ENCODE data around the gene PRKCH. TPM values are rescaled to one million over a fixed set of nuclear protein-coding genes. Genes with fewer than 3 reads are reported as not detected.

Gene PRKCH
- total RNA-seq, 1 experiment from 2014 or later: 2.7 TPM

- TF ChIP-seq, protein P1, sequence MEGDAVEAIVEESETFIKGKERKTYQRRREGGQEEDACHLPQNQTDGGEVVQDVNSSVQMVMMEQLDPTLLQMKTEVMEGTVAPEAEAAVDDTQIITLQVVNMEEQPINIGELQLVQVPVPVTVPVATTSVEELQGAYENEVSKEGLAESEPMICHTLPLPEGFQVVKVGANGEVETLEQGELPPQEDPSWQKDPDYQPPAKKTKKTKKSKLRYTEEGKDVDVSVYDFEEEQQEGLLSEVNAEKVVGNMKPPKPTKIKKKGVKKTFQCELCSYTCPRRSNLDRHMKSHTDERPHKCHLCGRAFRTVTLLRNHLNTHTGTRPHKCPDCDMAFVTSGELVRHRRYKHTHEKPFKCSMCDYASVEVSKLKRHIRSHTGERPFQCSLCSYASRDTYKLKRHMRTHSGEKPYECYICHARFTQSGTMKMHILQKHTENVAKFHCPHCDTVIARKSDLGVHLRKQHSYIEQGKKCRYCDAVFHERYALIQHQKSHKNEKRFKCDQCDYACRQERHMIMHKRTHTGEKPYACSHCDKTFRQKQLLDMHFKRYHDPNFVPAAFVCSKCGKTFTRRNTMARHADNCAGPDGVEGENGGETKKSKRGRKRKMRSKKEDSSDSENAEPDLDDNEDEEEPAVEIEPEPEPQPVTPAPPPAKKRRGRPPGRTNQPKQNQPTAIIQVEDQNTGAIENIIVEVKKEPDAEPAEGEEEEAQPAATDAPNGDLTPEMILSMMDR (IDR thresholded peaks at IDR 0.05): no peak
- TF ChIP-seq, protein P2, sequence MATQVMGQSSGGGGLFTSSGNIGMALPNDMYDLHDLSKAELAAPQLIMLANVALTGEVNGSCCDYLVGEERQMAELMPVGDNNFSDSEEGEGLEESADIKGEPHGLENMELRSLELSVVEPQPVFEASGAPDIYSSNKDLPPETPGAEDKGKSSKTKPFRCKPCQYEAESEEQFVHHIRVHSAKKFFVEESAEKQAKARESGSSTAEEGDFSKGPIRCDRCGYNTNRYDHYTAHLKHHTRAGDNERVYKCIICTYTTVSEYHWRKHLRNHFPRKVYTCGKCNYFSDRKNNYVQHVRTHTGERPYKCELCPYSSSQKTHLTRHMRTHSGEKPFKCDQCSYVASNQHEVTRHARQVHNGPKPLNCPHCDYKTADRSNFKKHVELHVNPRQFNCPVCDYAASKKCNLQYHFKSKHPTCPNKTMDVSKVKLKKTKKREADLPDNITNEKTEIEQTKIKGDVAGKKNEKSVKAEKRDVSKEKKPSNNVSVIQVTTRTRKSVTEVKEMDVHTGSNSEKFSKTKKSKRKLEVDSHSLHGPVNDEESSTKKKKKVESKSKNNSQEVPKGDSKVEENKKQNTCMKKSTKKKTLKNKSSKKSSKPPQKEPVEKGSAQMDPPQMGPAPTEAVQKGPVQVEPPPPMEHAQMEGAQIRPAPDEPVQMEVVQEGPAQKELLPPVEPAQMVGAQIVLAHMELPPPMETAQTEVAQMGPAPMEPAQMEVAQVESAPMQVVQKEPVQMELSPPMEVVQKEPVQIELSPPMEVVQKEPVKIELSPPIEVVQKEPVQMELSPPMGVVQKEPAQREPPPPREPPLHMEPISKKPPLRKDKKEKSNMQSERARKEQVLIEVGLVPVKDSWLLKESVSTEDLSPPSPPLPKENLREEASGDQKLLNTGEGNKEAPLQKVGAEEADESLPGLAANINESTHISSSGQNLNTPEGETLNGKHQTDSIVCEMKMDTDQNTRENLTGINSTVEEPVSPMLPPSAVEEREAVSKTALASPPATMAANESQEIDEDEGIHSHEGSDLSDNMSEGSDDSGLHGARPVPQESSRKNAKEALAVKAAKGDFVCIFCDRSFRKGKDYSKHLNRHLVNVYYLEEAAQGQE (IDR thresholded peaks at IDR 0.05; ENCODE audit: insufficient read depth in 1 of 2, low read depth in 2 of 2, low read length in 1 of 2): no peak
- no peak for TF ChIP-seq TCF7L2 (IDR thresholded peaks at IDR 0.05; ENCODE audit: low read depth, low read length)
- no peak for TF ChIP-seq SIN3A (IDR thresholded peaks at IDR 0.05; ENCODE audit: borderline replicate concordance, insufficient read depth, low read depth, low read length)
- no peak for TF ChIP-seq POLR2AphosphoS5 (IDR thresholded peaks at IDR 0.05; ENCODE audit: low read depth, low read length)
- no peaks in the 10 kb centered on the region for H3K4me1 ChIP-seq (ENCODE audit: control insufficient read depth, insufficient read depth, low read length)
- in situ Hi-C loops (cut with HindIII; ENCODE audit: low pct_unique_long_range_greater_than_20kb, low sequenced_read_pairs): no loop called here
- no peaks in the 10 kb centered on the region for H3K27me3 ChIP-seq (ENCODE audit: control insufficient read depth, insufficient read depth, low read length)
- CTCF ChIA-PET: no interaction called here
- DNase-seq (ENCODE audit: low read depth, low spot score) (no peak), ATAC-seq (no peak)
- BruUV-seq (replicated peaks): no TSS peak
- no peak overlapping the region for H3K27ac ChIP-seq (ENCODE audit: low read length)
- intact Hi-C loops (cut with micrococcal nuclease; ENCODE audit: unreplicated experiment): loop anchor here (10.0 kb wide), 1 partner anchor 241 kb away; no protein-coding TSS in a partner anchor
- H3K4me3 ChIP-seq (ENCODE audit: low read depth in 2 of 2, low read length in 2 of 2): no peak overlapping the region
- no peaks in the 10 kb centered on the region for H3K9me3 ChIP-seq (ENCODE audit: control insufficient read depth, insufficient read depth, low read depth, low read length)
- no peaks in the 10 kb centered on the region for H3K36me3 ChIP-seq (ENCODE audit: control insufficient read depth, insufficient read depth, low read length)
- POLR2A ChIA-PET: no interaction called here
Observed at GRCh38 chr14:61474015-61474414, 152.6 kb downstream of the PRKCH start.

- Histone ChIP-seq H3K27me3 (ENCODE audit: control insufficient read depth, insufficient read depth, low read length) (no peaks in the 10 kb centered on the region), H3K4me1 (ENCODE audit: control insufficient read depth, insufficient read depth, low read length) (no peaks in the 10 kb centered on the region), H3K4me3 (ENCODE audit: low read depth in 2 of 2, low read length in 2 of 2) (no peak overlapping the region), H3K27ac (ENCODE audit: low read length) (no peak overlapping the region), H3K36me3 (ENCODE audit: control insufficient read depth, insufficient read depth, low read length) (no peaks in the 10 kb centered on the region), H3K9me3 (ENCODE audit: control insufficient read depth, insufficient read depth, low read depth, low read length) (no peaks in the 10 kb centered on the region)
- intact Hi-C loops (cut with micrococcal nuclease; ENCODE audit: unreplicated experiment) (loop anchor here (10.0 kb wide), 1 partner anchor 240 kb away; no protein-coding TSS in a partner anchor), in situ Hi-C loops (cut with HindIII; ENCODE audit: low pct_unique_long_range_greater_than_20kb, low sequenced_read_pairs) (no loop called here)
- ChIA-PET CTCF (no interaction called here), POLR2A (no interaction called here)
- no TSS peak for BruUV-seq (replicated peaks)
- no peak for ATAC-seq
- DNase-seq (ENCODE audit: low read depth, low spot score): no peak
- TF ChIP-seq POLR2AphosphoS5 (IDR thresholded peaks at IDR 0.05; ENCODE audit: low read depth, low read length) (no peak), TCF7L2 (IDR thresholded peaks at IDR 0.05; ENCODE audit: low read depth, low read length) (no peak), SIN3A (IDR thresholded peaks at IDR 0.05; ENCODE audit: borderline replicate concordance, insufficient read depth, low read depth, low read length) (no peak)
- TF ChIP-seq, protein P1 (IDR thresholded peaks at IDR 0.05): no peak
- TF ChIP-seq, protein P2 (IDR thresholded peaks at IDR 0.05; ENCODE audit: insufficient read depth in 1 of 2, low read depth in 2 of 2, low read length in 1 of 2): no peak
Observed at GRCh38 chr14:61474701-61475100, 153.3 kb downstream of the PRKCH start.

Measured in Panc1 (cell line).